GM12873 (cell line): ENCODE data around the gene HBP1.

Experiments
- TF ChIP-seq, protein P1 (sequence below): IDR thresholded peaks from 2 replicates; pipeline ENCODE4 v1.5.1; 2012; ENCODE audit warnings: low read depth, mild to moderate bottlenecking, moderate library complexity, low read length, control low read depth; ENCODE audit not compliant: insufficient read depth; ENCODE audit errors: missing control alignments

The HBP1 gene

DNA sequence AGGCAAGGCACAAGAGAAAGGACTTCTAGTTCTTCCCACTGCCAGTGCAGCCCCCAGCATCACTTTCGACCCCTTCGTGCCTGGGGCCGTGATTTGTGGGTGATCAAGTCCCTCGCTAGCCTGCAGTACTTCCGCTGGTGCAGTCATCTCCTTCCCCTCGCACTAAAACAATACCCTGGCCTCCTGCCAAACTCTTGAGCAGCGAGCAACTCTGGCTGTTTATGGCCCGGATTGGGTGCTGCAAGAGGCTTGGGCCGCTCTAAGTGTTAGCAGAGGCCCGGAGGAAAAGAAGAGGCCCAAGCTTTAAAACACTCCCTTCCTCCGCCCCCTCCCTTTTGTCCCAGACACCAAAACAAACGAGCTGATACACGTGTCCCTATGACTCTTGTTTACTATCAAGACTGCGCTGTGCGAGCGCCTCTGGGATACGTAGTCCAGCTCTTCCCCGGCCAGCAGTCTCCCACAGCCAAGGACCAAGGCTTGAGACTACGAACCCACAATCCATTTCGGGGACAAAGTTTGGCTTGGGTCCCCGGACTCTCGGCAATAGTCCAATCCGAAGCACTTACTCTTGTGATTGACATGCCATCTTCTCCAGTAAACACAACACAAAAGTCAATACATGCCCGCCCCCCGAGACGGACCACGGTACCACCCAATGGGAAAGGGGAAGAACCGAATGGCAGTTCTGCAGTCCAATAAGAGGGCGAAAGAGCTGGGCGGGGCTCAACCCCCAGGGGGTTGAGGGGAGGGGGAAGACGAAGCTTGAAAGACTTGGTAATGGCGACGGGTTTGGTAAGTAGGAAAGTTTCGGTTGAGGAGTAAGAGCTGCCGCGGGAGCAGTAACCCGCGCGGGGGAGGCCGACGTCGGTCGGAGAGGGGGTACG lies at the start of gene HBP1:
Gene HBP1 (plus strand): TSS at position 771 of the 887 bp plus-strand sequence. CDS start 10,891 bp downstream, outside the sequence.
- TF ChIP-seq, protein P1, sequence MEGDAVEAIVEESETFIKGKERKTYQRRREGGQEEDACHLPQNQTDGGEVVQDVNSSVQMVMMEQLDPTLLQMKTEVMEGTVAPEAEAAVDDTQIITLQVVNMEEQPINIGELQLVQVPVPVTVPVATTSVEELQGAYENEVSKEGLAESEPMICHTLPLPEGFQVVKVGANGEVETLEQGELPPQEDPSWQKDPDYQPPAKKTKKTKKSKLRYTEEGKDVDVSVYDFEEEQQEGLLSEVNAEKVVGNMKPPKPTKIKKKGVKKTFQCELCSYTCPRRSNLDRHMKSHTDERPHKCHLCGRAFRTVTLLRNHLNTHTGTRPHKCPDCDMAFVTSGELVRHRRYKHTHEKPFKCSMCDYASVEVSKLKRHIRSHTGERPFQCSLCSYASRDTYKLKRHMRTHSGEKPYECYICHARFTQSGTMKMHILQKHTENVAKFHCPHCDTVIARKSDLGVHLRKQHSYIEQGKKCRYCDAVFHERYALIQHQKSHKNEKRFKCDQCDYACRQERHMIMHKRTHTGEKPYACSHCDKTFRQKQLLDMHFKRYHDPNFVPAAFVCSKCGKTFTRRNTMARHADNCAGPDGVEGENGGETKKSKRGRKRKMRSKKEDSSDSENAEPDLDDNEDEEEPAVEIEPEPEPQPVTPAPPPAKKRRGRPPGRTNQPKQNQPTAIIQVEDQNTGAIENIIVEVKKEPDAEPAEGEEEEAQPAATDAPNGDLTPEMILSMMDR, result no peak

- TF ChIP-seq, protein P1, result no peak
Measured at GRCh38 chr7:107119376-107120105, 49.3 kb upstream of the HBP1 start.

- TF ChIP-seq, protein P1, result no peak
Measured at GRCh38 chr7:107122486-107122911, 46.3 kb upstream of the HBP1 start.

DNA sequence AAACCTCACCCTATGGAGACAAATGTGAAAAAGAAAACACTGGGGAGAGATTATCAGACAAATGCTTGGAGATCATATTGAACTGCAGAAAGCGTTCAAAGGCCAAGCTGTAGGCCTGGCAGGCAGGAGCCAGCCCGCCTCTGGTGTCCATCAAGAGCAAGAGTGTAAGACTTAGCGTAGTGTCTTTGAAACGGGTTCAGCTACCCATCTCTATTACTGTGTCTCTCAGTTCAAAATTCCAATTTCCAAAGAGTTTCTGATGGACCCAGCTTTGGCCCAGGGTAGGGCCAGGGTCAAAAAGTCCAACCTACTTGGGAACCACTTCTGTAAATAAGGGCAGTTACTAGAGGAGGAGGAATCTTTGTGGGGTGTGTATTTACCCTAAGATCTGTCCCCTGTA lies 45.4 kb upstream of the HBP1 start:
- TF ChIP-seq, protein P1, result no peak

DNA sequence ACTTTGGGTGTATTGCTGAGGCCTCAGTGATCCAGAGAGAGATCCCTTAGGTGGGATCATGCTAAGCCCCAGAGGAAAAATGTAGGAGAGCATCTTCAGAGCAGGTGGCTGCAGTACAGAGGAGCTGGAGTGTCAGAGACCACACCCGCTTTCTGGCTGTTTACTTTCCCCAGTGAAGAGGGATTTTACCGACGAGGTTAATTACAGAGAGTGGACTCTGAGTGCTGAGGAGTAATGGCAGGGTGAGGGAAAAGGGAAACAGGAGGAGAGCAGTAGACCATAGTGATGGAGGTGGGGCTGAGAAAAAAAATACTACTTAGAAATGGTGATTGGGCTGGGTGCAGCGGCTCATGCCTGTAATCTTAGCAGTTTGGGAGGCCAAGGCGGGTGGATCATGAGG lies 43.3 kb upstream of the HBP1 start:
- TF ChIP-seq, protein P1, result no peak

DNA sequence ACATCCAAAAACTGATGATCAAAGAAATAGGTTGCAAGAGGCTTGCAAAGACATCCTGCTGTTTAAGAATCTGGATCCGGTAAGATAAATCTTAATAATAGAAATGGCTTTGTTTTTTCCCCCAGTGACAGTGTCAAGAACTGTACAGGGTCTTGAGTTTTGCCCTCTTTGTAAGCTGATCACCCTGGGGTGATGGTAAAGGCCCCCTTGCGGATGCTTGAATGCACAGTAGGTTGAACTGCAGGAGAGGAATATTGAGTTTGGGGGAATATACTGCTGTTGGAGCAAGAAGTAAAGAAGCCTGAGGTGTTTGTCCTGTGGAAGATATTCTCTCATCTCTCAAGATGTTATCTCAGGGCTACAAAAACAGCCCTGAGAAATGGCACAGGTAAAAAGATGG lies 40.6 kb upstream of the HBP1 start:
- TF ChIP-seq, protein P1, result no peak

- TF ChIP-seq, protein P1, result no peak
Measured at GRCh38 chr7:107128748-107129147, 40.1 kb upstream of the HBP1 start.
